HepG2 (cell line): Measurements from ENCODE around the gene MRPL34. TPM values are rescaled to one million over a fixed set of nuclear protein-coding genes. Genes with fewer than 3 reads are reported as not detected.

ENCODE experiments used
- GZF1 ChIP-seq: sonication (generic); formaldehyde crosslinking; IDR thresholded peaks from 2 replicates; pipeline ENCODE4 v1.5.1; 2020; ENCODE audit warnings: mild to moderate bottlenecking, missing genetic modification reagents
- KDM5A ChIP-seq: fragments of 200-600 bp; sonication (generic); IDR thresholded peaks from 2 replicates; pipeline ENCODE4 v1.7.0; 2018; ENCODE audit warnings: antibody characterized with exemption, mild to moderate bottlenecking, low read length, borderline replicate concordance
- KLF9 ChIP-seq: IDR thresholded peaks from 2 replicates; pipeline ENCODE4 v1.6.1; 2016; ENCODE audit warnings: low read depth
- MIER3 ChIP-seq: IDR thresholded peaks from 2 replicates; pipeline ENCODE4 v1.6.1; 2016; ENCODE audit warnings: missing compliant biosample characterization, borderline replicate concordance
- MLLT10 ChIP-seq: sonication (generic); formaldehyde crosslinking; IDR thresholded peaks from 2 replicates; pipeline ENCODE4 v1.4.0; 2020; ENCODE audit warnings: missing genetic modification reagents
- NR3C1 ChIP-seq: sonication (generic); formaldehyde crosslinking; IDR thresholded peaks from 2 replicates; pipeline ENCODE4 v1.4.0; 2020; ENCODE audit warnings: missing genetic modification reagents
- PRDM15 ChIP-seq: sonication (generic); formaldehyde crosslinking; IDR thresholded peaks from 2 replicates; pipeline ENCODE4 v1.4.0; 2020; ENCODE audit warnings: missing genetic modification reagents
- RARA ChIP-seq: IDR thresholded peaks from 2 replicates; pipeline ENCODE4 v1.6.1; 2016; ENCODE audit warnings: missing genetic modification reagents, missing compliant biosample characterization
- RBFOX2 ChIP-seq: fragments of 200-400 bp; formaldehyde crosslinking; IDR thresholded peaks from 2 replicates; pipeline ENCODE4 v1.6.1; 2017; ENCODE audit warnings: low read depth, mild to moderate bottlenecking, low read length
- SALL1 ChIP-seq: sonication (generic); formaldehyde crosslinking; IDR thresholded peaks from 2 replicates; pipeline ENCODE4 v1.8.0; 2022; ENCODE audit warnings: mild to moderate bottlenecking, missing genetic modification reagents
- SKI ChIP-seq: fragments of 450-650 bp; IDR thresholded peaks from one replicate; pipeline ENCODE4 v1.6.1; 2018; ENCODE audit warnings: mild to moderate bottlenecking; ENCODE audit not compliant: partially characterized antibody
- SP4 ChIP-seq: sonication (generic); formaldehyde crosslinking; IDR thresholded peaks from 2 replicates; pipeline ENCODE4 v1.8.1; 2023; ENCODE audit warnings: mild to moderate bottlenecking, missing genetic modification reagents
- ZFP62 ChIP-seq: sonication (generic); formaldehyde crosslinking; IDR thresholded peaks from 2 replicates; pipeline ENCODE4 v1.4.0; 2020; ENCODE audit warnings: missing genetic modification reagents
- ZMYM3 ChIP-seq: sonication (generic); formaldehyde crosslinking; IDR thresholded peaks from 2 replicates; pipeline ENCODE4 v1.5.1; 2020; ENCODE audit warnings: mild to moderate bottlenecking, missing genetic modification reagents
- ZNF292 ChIP-seq: sonication (generic); formaldehyde crosslinking; IDR thresholded peaks from 2 replicates; pipeline ENCODE4 v1.8.1; 2022; ENCODE audit warnings: mild to moderate bottlenecking, low read depth, missing genetic modification reagents, borderline replicate concordance
- ZNF34 ChIP-seq: sonication (generic); formaldehyde crosslinking; IDR thresholded peaks from 2 replicates; pipeline ENCODE4 v1.4.0; 2020; ENCODE audit warnings: mild to moderate bottlenecking, missing genetic modification reagents, borderline replicate concordance
- ZNF407 ChIP-seq: sonication (generic); formaldehyde crosslinking; IDR thresholded peaks from one replicate; pipeline ENCODE4 v1.5.1; 2020; ENCODE audit warnings: mild to moderate bottlenecking, missing genetic modification reagents; ENCODE audit errors: not compliant biosample characterization
- ZNF674 ChIP-seq: sonication (generic); formaldehyde crosslinking; IDR thresholded peaks from 2 replicates; pipeline ENCODE4 v1.5.0; 2020; ENCODE audit warnings: low read depth, mild to moderate bottlenecking, missing genetic modification reagents
- ZNF678 ChIP-seq: sonication (generic); formaldehyde crosslinking; IDR thresholded peaks from 2 replicates; pipeline ENCODE4 v1.4.0; 2020; ENCODE audit warnings: mild to moderate bottlenecking, missing genetic modification reagents
- ZNF724P ChIP-seq: sonication (generic); formaldehyde crosslinking; IDR thresholded peaks from 2 replicates; pipeline ENCODE4 v1.8.0; 2022; ENCODE audit warnings: missing genetic modification reagents, borderline replicate concordance
- ZNF746 ChIP-seq: sonication (generic); formaldehyde crosslinking; IDR thresholded peaks from 2 replicates; pipeline ENCODE4 v1.8.0; 2022; ENCODE audit warnings: mild to moderate bottlenecking, missing genetic modification reagents
- polyA plus RNA-seq, 8 experiments: library from polyadenylated mRNA; depleted of rRNA in 3 of 8; stranded (reverse) in 7 of 8; unstranded in 1 of 8; fragments of >200 nt; fragmentation: Illumina TruSeq in 4 of 8; extraction: Trizol in 4 of 8; gene quantifications; 2 replicates each; pipeline versions ENCODE4 v1.2.1 to v1.2.3, GENCODE V29; 2011 to 2016; ENCODE audit warnings: low read depth in 4 of 8, missing spikeins in 1 of 8, mixed read lengths in 1 of 8; ENCODE audit not compliant: insufficient read depth in 1 of 8
- total RNA-seq, 5 experiments: library from RNA; depleted of rRNA; stranded (reverse); fragments of >200 nt; fragmentation: Illumina TruSeq; extraction: Trizol; gene quantifications; 2 replicates each; pipeline ENCODE4 v1.2.3, GENCODE V29; 2016; ENCODE audit warnings: low read depth in 1 of 5

Gene MRPL34
- total and polyA plus RNA-seq, 2 of the 13 experiments (the other 11 are each of a cell fraction or from before 2014, with no cell fraction given), result 74.0 to 77.3 TPM

GRCh38 chr19:17346109-17346671, 40.5 kb downstream of the MRPL34 start (continued):
- TF ChIP-seq PRDM15 (CRISPR knock-in tag) (no peak), GZF1 (CRISPR knock-in tag) (no peak), RBFOX2 (no peak), ZNF746 (CRISPR knock-in tag) (0 out of 2 replicates have a peak, but pooled peaks have one; percentile 17), KLF9 (CRISPR knock-in tag) (no peak), ZNF724P (CRISPR knock-in tag) (no peak), ZNF292 (CRISPR knock-in tag) (no peak), ZNF678 (CRISPR knock-in tag) (no peak), RARA (CRISPR knock-in tag) (no peak), KDM5A (no peak), MLLT10 (CRISPR knock-in tag) (no peak), ZFP62 (CRISPR knock-in tag) (no peak), MIER3 (CRISPR knock-in tag) (no peak), ZNF34 (CRISPR knock-in tag) (no peak), NR3C1 (CRISPR knock-in tag) (no peak), ZNF407 (CRISPR knock-in tag) (no peak), SKI (no peak), ZNF674 (CRISPR knock-in tag) (no peak), ZMYM3 (CRISPR knock-in tag) (no peak; the same call in 1 of the 2 replicates), SP4 (CRISPR knock-in tag) (no peak), SALL1 (CRISPR knock-in tag) (peak; percentile 27; the same call in 1 of the 2 replicates)
